Caki2 (cell line): Measurements from ENCODE around the gene MPZL2. TPM values are rescaled to one million over a fixed set of nuclear protein-coding genes. Genes with fewer than 3 reads are reported as not detected.

Experiments used
- DNase-seq: peaks from one replicate; pipeline ENCODE4 v3.0.0-alpha.2; 2015; ENCODE audit warnings: low read depth
- in situ Hi-C: cut with HindIII; loops from 2 replicates; pipeline ENCODE4 v1.10.0; 2016; ENCODE audit warnings: low sequenced_read_pairs, low pct_unique_long_range_greater_than_20kb, mixed read lengths
- total RNA-seq: library from RNA; depleted of rRNA; stranded (reverse); fragments of >200 nt; shearing (Covaris generic); gene quantifications from 2 replicates; pipeline ENCODE4 v1.2.3, GENCODE V29; 2014; ENCODE audit warnings: low replicate concordance

The MPZL2 gene
- total RNA-seq, 1 experiment from 2014 or later = not detected

GRCh38 chr11:118252688-118253087, 11.4 kb downstream of the MPZL2 start:
- in situ Hi-C loops = no loop called here
- no peak for DNase-seq

GRCh38 chr11:118251858-118252652, 12.0 kb downstream of the MPZL2 start, which contains the start of gene MPZL3:
MPZL3 (minus strand) TSS chr11:118252365; CDS start chr11:118252294, 71 bp downstream.
- DNase-seq = peak; percentile 85
- in situ Hi-C loops = no loop called here

GRCh38 chr11:118247041-118247440, 17.1 kb downstream of the MPZL2 start:
- DNase-seq = no peak
- in situ Hi-C loops = no loop called here

- in situ Hi-C loops = no loop called here
- no peak for DNase-seq
These were observed 18.0 kb downstream of the MPZL2 start for GRCh38 chr11:118245936-118246562.

GRCh38 chr11:118243993-118244762, 19.9 kb downstream of the MPZL2 start:
- in situ Hi-C loops = no loop called here
- no peak for DNase-seq

- in situ Hi-C loops = no loop called here
- DNase-seq = no peak
These were observed 20.9 kb downstream of the MPZL2 start for GRCh38 chr11:118243161-118243560.

- in situ Hi-C loops = no loop called here
These were observed 22.4 kb downstream of the MPZL2 start for GRCh38 chr11:118241764-118242098.

GRCh38 chr11:118240999-118241763, 22.9 kb downstream of the MPZL2 start:
- peak; percentile 59 for DNase-seq
- in situ Hi-C loops = no loop called here

More at GRCh38 chr11:118241764-118242098, 22.4 kb downstream of the MPZL2 start:
- no peak for DNase-seq

- in situ Hi-C loops = no loop called here
- no peak for DNase-seq
These were observed 24.4 kb downstream of the MPZL2 start for GRCh38 chr11:118239509-118240205.

GRCh38 chr11:118238929-118239328, 25.2 kb downstream of the MPZL2 start:
- DNase-seq = no peak
- in situ Hi-C loops = no loop called here

- in situ Hi-C loops = no loop called here
These were observed 25.7 kb downstream of the MPZL2 start for GRCh38 chr11:118238421-118238820.

GRCh38 chr11:118236170-118236569, 27.9 kb downstream of the MPZL2 start:
- no peak for DNase-seq
- in situ Hi-C loops = no loop called here

More at GRCh38 chr11:118238421-118238820, 25.7 kb downstream of the MPZL2 start:
- no peak for DNase-seq

GRCh38 chr11:118234833-118235232, 29.3 kb downstream of the MPZL2 start:
- in situ Hi-C loops = no loop called here
- no peak for DNase-seq

- in situ Hi-C loops = no loop called here
- DNase-seq = no peak
These were observed 30.2 kb downstream of the MPZL2 start for GRCh38 chr11:118233850-118234249.

- no peak for DNase-seq
- in situ Hi-C loops = no loop called here
These were observed 30.7 kb downstream of the MPZL2 start for GRCh38 chr11:118233377-118233776.

- in situ Hi-C loops = no loop called here
These were observed 31.4 kb downstream of the MPZL2 start for GRCh38 chr11:118232659-118233058.

GRCh38 chr11:118231461-118231860, 32.6 kb downstream of the MPZL2 start:
- in situ Hi-C loops = no loop called here

More at GRCh38 chr11:118232659-118233058, 31.4 kb downstream of the MPZL2 start:
- no peak for DNase-seq

GRCh38 chr11:118230088-118230487, 34.0 kb downstream of the MPZL2 start:
- in situ Hi-C loops = no loop called here

More at GRCh38 chr11:118231461-118231860, 32.6 kb downstream of the MPZL2 start:
- DNase-seq = no peak

More at GRCh38 chr11:118230088-118230487, 34.0 kb downstream of the MPZL2 start:
- DNase-seq = no peak
